BJ (cell line): ENCODE data around the gene SAP30BP. TPM values are rescaled to one million over a fixed set of nuclear protein-coding genes. Genes with fewer than 3 reads are reported as not detected.
A peak's percentile ranks its signal among the peaks of the same experiment; 100 is the strongest.

ENCODE experiments used
- CTCF ChIA-PET: fragments of 350-600 bp; formaldehyde crosslinking; extraction: SDS; loops from one replicate; lab custom pipeline; 2021; ENCODE audit warnings: antibody characterized with exemption, inconsistent platforms; lab: Yijun Ruan, JAX
- POLR2A ChIA-PET: fragments of 300-600 bp; sonication (Branson Sonifier 250); formaldehyde crosslinking; extraction: SDS; loops from one replicate; lab custom pipeline; 2021; ENCODE audit warnings: antibody characterized with exemption; lab: Charles Lee
- DNase-seq: peaks from one replicate; pipeline ENCODE4 v3.0.0-alpha.2; 2011; ENCODE audit warnings: low read depth
- H3K27me3 ChIP-seq: 2 replicates; pipeline ENCODE4 v1.6.0; 2011; ENCODE audit warnings: low read length; ENCODE audit not compliant: control insufficient read depth, insufficient read depth
- H3K36me3 ChIP-seq: 2 replicates; pipeline ENCODE4 v1.5.1; 2011; ENCODE audit warnings: low read length; ENCODE audit not compliant: control insufficient read depth, insufficient read depth
- H3K4me3 ChIP-seq: 2 replicates; pipeline ENCODE4 v1.5.1; 2011; ENCODE audit warnings: low read depth, mild to moderate bottlenecking, control low read depth, low read length
- CTCF ChIP-seq: IDR thresholded peaks from 2 replicates; pipeline ENCODE4 v1.5.1; 2011; ENCODE audit warnings: low read depth, mild to moderate bottlenecking, control low read depth, inconsistent platforms, low read length, moderate library complexity; ENCODE audit not compliant: insufficient read depth
- polyA plus RNA-seq: library from polyadenylated mRNA; depleted of rRNA; stranded (reverse); fragments of >200 nt; gene quantifications from 2 replicates; pipeline ENCODE4 v1.2.3, GENCODE V29; 2011

The SAP30BP gene
- polyA plus RNA-seq, 1 experiment: 84.8 TPM

GRCh38 chr17:75629157-75629556 lies 38.0 kb upstream of the SAP30BP start:
- no peak for TF ChIP-seq CTCF
- Histone ChIP-seq H3K36me3 (peaks cover 13% of the 10 kb centered on the region), H3K4me3 (no peak overlapping the region), H3K27me3 (no peaks in the 10 kb centered on the region)
- ChIA-PET CTCF (interaction anchor here (1.0 to 21.7 kb wide), 5 partner anchors 9 to 119 kb away, joined by 4 to 502 read pairs (median 6); no protein-coding TSS in a partner anchor), POLR2A (no interaction called here)
- no peak for DNase-seq

- peaks cover 13% of the 10 kb centered on the region for H3K36me3 ChIP-seq
- H3K27me3 ChIP-seq: no peaks in the 10 kb centered on the region
- CTCF ChIA-PET: interaction anchor here (0.9 to 21.7 kb wide), 7 partner anchors 10 to 118 kb away, joined by 3 to 502 read pairs (median 5); no protein-coding TSS in a partner anchor
- no peak for TF ChIP-seq CTCF
- no peak overlapping the region for H3K4me3 ChIP-seq
- no peak for DNase-seq
- POLR2A ChIA-PET: no interaction called here
Measured at GRCh38 chr17:75630071-75630917, 36.8 kb upstream of the SAP30BP start.

- Histone ChIP-seq H3K4me3 (no peak overlapping the region), H3K27me3 (no peaks in the 10 kb centered on the region), H3K36me3 (peaks cover 14% of the 10 kb centered on the region)
- CTCF ChIA-PET: interaction anchor here (1.2 to 21.7 kb wide), 4 partner anchors 11 to 117 kb away, joined by 3 to 502 read pairs (median 82); no protein-coding TSS in a partner anchor
- no peak for DNase-seq
- POLR2A ChIA-PET: no interaction called here
- TF ChIP-seq CTCF: no peak
Measured at GRCh38 chr17:75631353-75631752, 35.8 kb upstream of the SAP30BP start.

GRCh38 chr17:75632428-75632827 lies 34.7 kb upstream of the SAP30BP start:
- ChIA-PET CTCF (interaction anchor here (0.6 to 21.7 kb wide), 41 partner anchors 8 to 386 kb away, joined by 3 to 502 read pairs (median 8); partner anchors contain the start of genes GALK1, RECQL5 and SAP30BP), POLR2A (no interaction called here)
- peaks cover 15% of the 10 kb centered on the region for H3K36me3 ChIP-seq
- TF ChIP-seq CTCF: no peak
- no peak for DNase-seq
- H3K27me3 ChIP-seq: no peaks in the 10 kb centered on the region
- no peak overlapping the region for H3K4me3 ChIP-seq

DNA sequence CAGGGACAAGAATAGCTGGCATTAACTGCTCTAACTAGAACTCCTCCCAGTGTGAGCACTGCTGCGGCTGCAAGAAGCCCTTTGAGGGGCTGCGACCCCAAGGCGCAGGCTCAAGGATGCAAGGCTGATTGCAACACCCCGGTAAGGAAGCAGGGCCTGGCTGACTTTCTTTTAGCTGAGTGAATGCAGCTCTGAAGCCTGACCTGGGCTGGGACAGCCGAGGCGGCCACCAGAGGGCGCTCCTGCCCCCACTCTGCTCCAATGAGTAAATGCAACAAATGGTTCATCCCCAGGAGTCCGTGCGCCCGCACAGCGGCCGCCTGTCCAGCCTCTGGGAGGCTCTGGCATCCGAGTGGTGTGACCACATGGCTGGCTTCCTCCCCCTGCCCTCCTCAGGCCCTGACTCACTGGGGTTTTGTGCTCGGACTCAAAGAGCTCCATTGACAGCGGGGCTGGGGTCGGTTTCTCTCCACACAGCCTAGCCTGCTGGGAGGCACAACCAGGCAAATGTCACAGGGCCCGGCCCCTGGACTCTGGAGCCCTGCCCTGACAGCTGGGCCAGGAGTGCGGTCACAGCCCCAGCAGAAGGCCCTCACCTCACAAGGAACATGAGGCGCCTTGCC lies 34.2 kb upstream of the SAP30BP start, which contains the start of gene SMIM5:
Gene SMIM5, plus strand, starts transcription at position 572 of the 623 bp plus-strand sequence. CDS start 6,768 bp downstream, outside the sequence.
- Histone ChIP-seq H3K4me3 (no peak within 1 kb of the TSS), H3K27me3 (no peaks in the 10 kb centered on the region), H3K36me3 (peaks cover 15% of the 10 kb centered on the region)
- POLR2A ChIA-PET: no interaction called here
- TF ChIP-seq CTCF: peak; percentile 96
- CTCF ChIA-PET: interaction anchor here (0.5 to 21.7 kb wide), 53 partner anchors 9 to 798 kb away, joined by 3 to 502 read pairs (median 6); partner anchors contain the start of genes GALK1, RECQL5 and SAP30BP
- DNase-seq: peak; percentile 45
